HepG2 (cell line): ENCODE measurements around the gene NUBP1. TPM values are rescaled to one million over a fixed set of nuclear protein-coding genes. Genes with fewer than 3 reads are reported as not detected.

Experiments used
- ADNP ChIP-seq: sonication (generic); formaldehyde crosslinking; IDR thresholded peaks from 2 replicates; pipeline ENCODE4 v1.4.0; 2020; ENCODE audit warnings: missing genetic modification reagents
- AGO1 ChIP-seq: fragments of 200-400 bp; formaldehyde crosslinking; IDR thresholded peaks from 2 replicates; pipeline ENCODE4 v1.6.1; 2017; ENCODE audit warnings: mild to moderate bottlenecking, low read depth, low read length, moderate library complexity; ENCODE audit not compliant: poor library complexity, severe bottlenecking
- EZH2 ChIP-seq: conservative IDR thresholded peaks from 2 replicates; pipeline ENCODE4 v1.6.1; 2012; ENCODE audit warnings: mild to moderate bottlenecking, low read depth, low read length, moderate library complexity
- KMT2B ChIP-seq: IDR thresholded peaks from 2 replicates; pipeline ENCODE4 v1.6.1; 2016; ENCODE audit warnings: missing genetic modification reagents, missing compliant biosample characterization
- LCORL ChIP-seq, 2 experiments: fragments of 450-650 bp in 1 of 2; sonication (generic) in 1 of 2; formaldehyde crosslinking in 1 of 2; IDR thresholded peaks; 2 replicates each; pipeline versions ENCODE4 v1.5.0 to v1.6.1; 2017 to 2020; ENCODE audit warnings: antibody characterized with exemption in 1 of 2, missing genetic modification reagents in 1 of 2
- MAZ ChIP-seq, 2 experiments: sonication (generic) in 1 of 2; formaldehyde crosslinking in 1 of 2; IDR thresholded peaks; 2 replicates each; pipeline versions ENCODE4 v1.5.0 to v1.6.1; 2012 to 2020; ENCODE audit warnings: low read depth in 2 of 2, mild to moderate bottlenecking in 2 of 2, borderline replicate concordance in 1 of 2, improper control_type of control experiment in 1 of 2, low read length in 1 of 2, missing genetic modification reagents in 1 of 2, moderate library complexity in 1 of 2
- MXI1 ChIP-seq: IDR thresholded peaks from 3 replicates; pipeline ENCODE4 v1.6.1; 2012; ENCODE audit warnings: low read depth, low read length, inconsistent platforms, borderline replicate concordance
- NPAS2 ChIP-seq: sonication (generic); formaldehyde crosslinking; IDR thresholded peaks from 2 replicates; pipeline ENCODE4 v1.8.0; 2022; ENCODE audit warnings: mild to moderate bottlenecking, missing genetic modification reagents, borderline replicate concordance
- NR2F1 ChIP-seq, 2 experiments: fragments of 450-650 bp in 1 of 2; formaldehyde crosslinking in 1 of 2; IDR thresholded peaks; 2 replicates each; pipeline versions ENCODE4 v1.5.0 to v1.6.1; 2016 to 2020; ENCODE audit warnings: mild to moderate bottlenecking in 1 of 2, missing compliant biosample characterization in 1 of 2, missing genetic modification reagents in 1 of 2, moderate library complexity in 1 of 2
- PHF8 ChIP-seq: sonication (generic); formaldehyde crosslinking; IDR thresholded peaks from 2 replicates; pipeline ENCODE4 v1.5.0; 2020; ENCODE audit warnings: missing genetic modification reagents
- SMC3 ChIP-seq: IDR thresholded peaks from 2 replicates; pipeline ENCODE4 v1.6.1; 2011; ENCODE audit warnings: low read length, improper control_type of control experiment
- SP4 ChIP-seq: sonication (generic); formaldehyde crosslinking; IDR thresholded peaks from 2 replicates; pipeline ENCODE4 v1.8.1; 2023; ENCODE audit warnings: mild to moderate bottlenecking, missing genetic modification reagents
- SUZ12 ChIP-seq: fragments of 150-350 bp; IDR thresholded peaks from 2 replicates; pipeline ENCODE4 v1.6.1; 2014; ENCODE audit warnings: low read depth, low read length
- TCF7L2 ChIP-seq: IDR thresholded peaks from 2 replicates; pipeline ENCODE4 v1.6.1; 2011; ENCODE audit warnings: mild to moderate bottlenecking, low read depth, low read length, moderate library complexity
- U2AF2 ChIP-seq: fragments of 200-400 bp; formaldehyde crosslinking; IDR thresholded peaks from 2 replicates; pipeline ENCODE4 v1.6.1; 2017; ENCODE audit warnings: low read depth, mild to moderate bottlenecking, low read length
- ZBTB42 ChIP-seq: sonication (generic); formaldehyde crosslinking; IDR thresholded peaks from 2 replicates; pipeline ENCODE4 v1.5.0; 2020; ENCODE audit warnings: mild to moderate bottlenecking, missing genetic modification reagents
- ZNF256 ChIP-seq: sonication (generic); formaldehyde crosslinking; conservative IDR thresholded peaks from 2 replicates; pipeline ENCODE4 v1.4.0; 2020; ENCODE audit warnings: missing genetic modification reagents
- ZNF354B ChIP-seq: sonication (generic); formaldehyde crosslinking; IDR thresholded peaks from 2 replicates; pipeline ENCODE4 v1.8.0; 2022; ENCODE audit warnings: mild to moderate bottlenecking, missing genetic modification reagents
- polyA plus RNA-seq, 8 experiments: library from polyadenylated mRNA; depleted of rRNA in 3 of 8; stranded (reverse) in 7 of 8; unstranded in 1 of 8; fragments of >200 nt; fragmentation: Illumina TruSeq in 4 of 8; extraction: Trizol in 4 of 8; gene quantifications; 2 replicates each; pipeline versions ENCODE4 v1.2.1 to v1.2.3, GENCODE V29; 2011 to 2016; ENCODE audit warnings: low read depth in 4 of 8, missing spikeins in 1 of 8, mixed read lengths in 1 of 8; ENCODE audit not compliant: insufficient read depth in 1 of 8
- total RNA-seq, 5 experiments: library from RNA; depleted of rRNA; stranded (reverse); fragments of >200 nt; fragmentation: Illumina TruSeq; extraction: Trizol; gene quantifications; 2 replicates each; pipeline ENCODE4 v1.2.3, GENCODE V29; 2016; ENCODE audit warnings: low read depth in 1 of 5
- TF ChIP-seq, protein P1 (sequence below), 2 experiments: sonication (generic) in 1 of 2; formaldehyde crosslinking in 1 of 2; IDR thresholded peaks; 2 replicates each; pipeline versions ENCODE4 v1.5.1 to v1.6.1; 2011 to 2020; ENCODE audit warnings: borderline replicate concordance in 1 of 2, low read depth in 1 of 2, low read length in 1 of 2, mild to moderate bottlenecking in 1 of 2, missing genetic modification reagents in 1 of 2, moderate library complexity in 1 of 2
- TF ChIP-seq, protein P2 (sequence below): sonication (generic); formaldehyde crosslinking; IDR thresholded peaks from 2 replicates; pipeline ENCODE4 v1.4.0; 2020; ENCODE audit warnings: missing genetic modification reagents
- TF ChIP-seq, protein P3 (sequence below): IDR thresholded peaks from 2 replicates; pipeline ENCODE4 v1.6.1; 2016; ENCODE audit warnings: mild to moderate bottlenecking, missing biosample characterization, missing genetic modification reagents
- TF ChIP-seq, protein P4 (sequence below): IDR thresholded peaks from 2 replicates; pipeline ENCODE4 v1.6.1; 2016; ENCODE audit warnings: low read depth

The NUBP1 gene
- total and polyA plus RNA-seq, 2 of the 13 experiments (the other 11 are each of a cell fraction or from before 2014, with no cell fraction given) = 53.5 to 70.4 TPM

DNA sequence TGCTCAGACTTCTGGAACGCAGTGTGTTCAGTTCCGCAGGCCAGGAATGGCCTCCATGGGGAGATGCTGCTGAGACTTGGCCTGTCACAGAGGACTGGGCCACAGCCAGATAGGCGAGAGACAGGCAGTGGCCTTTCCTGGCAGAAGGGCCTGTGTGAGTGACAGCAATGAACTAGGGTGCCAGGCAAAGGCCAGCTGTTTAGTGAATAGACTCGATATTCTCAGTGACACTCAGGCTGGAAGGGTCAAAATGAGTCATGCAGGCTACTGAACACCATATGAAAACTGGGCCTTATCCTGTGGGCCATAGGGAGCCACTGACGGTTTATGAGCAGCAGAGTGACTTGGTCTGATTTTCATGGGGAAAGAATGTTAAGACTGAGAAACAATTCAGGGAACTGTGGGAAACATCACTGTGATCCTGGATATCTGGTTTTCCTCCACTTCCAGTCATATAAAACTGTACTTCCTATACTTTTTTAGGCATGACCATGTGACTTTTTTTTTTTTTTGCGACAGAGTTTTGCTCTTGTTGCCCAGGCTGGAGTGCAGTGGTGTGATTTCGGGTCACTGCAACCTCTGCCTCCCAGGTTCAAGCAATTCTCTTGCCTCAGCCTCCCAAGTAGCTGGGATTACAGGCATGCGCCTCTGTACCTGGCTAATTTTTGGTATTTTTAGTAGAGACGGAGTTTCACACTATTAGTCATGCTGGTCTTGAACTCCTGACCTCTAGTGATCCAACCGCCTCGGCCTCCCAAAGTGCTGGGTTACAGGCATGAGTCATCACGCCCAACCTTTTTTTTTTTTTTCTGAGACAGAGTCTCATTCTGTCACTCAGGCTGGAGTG lies 5.2 kb upstream of the NUBP1 start (continued):
- TF ChIP-seq, protein P1, sequence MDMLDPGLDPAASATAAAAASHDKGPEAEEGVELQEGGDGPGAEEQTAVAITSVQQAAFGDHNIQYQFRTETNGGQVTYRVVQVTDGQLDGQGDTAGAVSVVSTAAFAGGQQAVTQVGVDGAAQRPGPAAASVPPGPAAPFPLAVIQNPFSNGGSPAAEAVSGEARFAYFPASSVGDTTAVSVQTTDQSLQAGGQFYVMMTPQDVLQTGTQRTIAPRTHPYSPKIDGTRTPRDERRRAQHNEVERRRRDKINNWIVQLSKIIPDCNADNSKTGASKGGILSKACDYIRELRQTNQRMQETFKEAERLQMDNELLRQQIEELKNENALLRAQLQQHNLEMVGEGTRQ (IDR thresholded peaks at IDR 0.05; ENCODE audit: low read depth, low read length) = no peak
- TF ChIP-seq, protein P1 (CRISPR knock-in tag; IDR thresholded peaks at IDR 0.05; ENCODE audit: borderline replicate concordance) = no peak
- peak; percentile 77 to 96 for TF ChIP-seq NR2F1 (CRISPR knock-in tag; IDR thresholded peaks at IDR 0.05)
- no peak; the same call in 1 of the 2 replicates for TF ChIP-seq KMT2B (CRISPR knock-in tag)
- TF ChIP-seq MXI1 = peak; percentile 44; the same call in 1 of the 3 replicates
- TF ChIP-seq, protein P2, sequence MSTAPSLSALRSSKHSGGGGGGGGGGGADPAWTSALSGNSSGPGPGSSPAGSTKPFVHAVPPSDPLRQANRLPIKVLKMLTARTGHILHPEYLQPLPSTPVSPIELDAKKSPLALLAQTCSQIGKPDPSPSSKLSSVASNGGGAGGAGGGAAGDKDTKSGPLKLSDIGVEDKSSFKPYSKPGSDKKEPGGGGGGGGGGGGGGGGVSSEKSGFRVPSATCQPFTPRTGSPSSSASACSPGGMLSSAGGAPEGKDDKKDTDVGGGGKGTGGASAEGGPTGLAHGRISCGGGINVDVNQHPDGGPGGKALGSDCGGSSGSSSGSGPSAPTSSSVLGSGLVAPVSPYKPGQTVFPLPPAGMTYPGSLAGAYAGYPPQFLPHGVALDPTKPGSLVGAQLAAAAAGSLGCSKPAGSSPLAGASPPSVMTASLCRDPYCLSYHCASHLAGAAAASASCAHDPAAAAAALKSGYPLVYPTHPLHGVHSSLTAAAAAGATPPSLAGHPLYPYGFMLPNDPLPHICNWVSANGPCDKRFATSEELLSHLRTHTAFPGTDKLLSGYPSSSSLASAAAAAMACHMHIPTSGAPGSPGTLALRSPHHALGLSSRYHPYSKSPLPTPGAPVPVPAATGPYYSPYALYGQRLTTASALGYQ = no peak; the same call in 1 of the 2 replicates
- no peak for TF ChIP-seq AGO1
- TF ChIP-seq NPAS2 (CRISPR knock-in tag) = no peak
- TF ChIP-seq TCF7L2 = no peak
- no peak for TF ChIP-seq ADNP (CRISPR knock-in tag)
- TF ChIP-seq, protein P3, sequence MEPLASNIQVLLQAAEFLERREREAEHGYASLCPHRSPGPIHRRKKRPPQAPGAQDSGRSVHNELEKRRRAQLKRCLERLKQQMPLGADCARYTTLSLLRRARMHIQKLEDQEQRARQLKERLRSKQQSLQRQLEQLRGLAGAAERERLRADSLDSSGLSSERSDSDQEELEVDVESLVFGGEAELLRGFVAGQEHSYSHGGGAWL (CRISPR knock-in tag) = no peak
- TF ChIP-seq, protein P4, sequence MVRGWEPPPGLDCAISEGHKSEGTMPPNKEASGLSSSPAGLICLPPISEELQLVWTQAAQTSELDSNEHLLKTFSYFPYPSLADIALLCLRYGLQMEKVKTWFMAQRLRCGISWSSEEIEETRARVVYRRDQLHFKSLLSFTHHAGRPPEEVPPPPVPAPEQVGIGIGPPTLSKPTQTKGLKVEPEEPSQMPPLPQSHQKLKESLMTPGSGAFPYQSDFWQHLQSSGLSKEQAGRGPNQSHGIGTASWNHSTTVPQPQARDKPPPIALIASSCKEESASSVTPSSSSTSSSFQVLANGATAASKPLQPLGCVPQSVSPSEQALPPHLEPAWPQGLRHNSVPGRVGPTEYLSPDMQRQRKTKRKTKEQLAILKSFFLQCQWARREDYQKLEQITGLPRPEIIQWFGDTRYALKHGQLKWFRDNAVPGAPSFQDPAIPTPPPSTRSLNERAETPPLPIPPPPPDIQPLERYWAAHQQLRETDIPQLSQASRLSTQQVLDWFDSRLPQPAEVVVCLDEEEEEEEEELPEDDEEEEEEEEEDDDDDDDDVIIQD (CRISPR knock-in tag) = no peak
- no peak for TF ChIP-seq PHF8 (CRISPR knock-in tag)
- TF ChIP-seq SUZ12 = no peak
- TF ChIP-seq LCORL (IDR thresholded peaks at IDR 0.05) = peak; percentile 95; the same call in 1 of the 2 replicates
- peak; percentile 92 for TF ChIP-seq LCORL (CRISPR knock-in tag; IDR thresholded peaks at IDR 0.05)
- TF ChIP-seq SMC3 = no peak; the same call in 1 of the 2 replicates
- no peak for TF ChIP-seq ZNF256 (CRISPR knock-in tag)
- no peak for TF ChIP-seq MAZ (IDR thresholded peaks at IDR 0.05; ENCODE audit: borderline replicate concordance, low read depth, low read length)
- TF ChIP-seq MAZ (CRISPR knock-in tag; IDR thresholded peaks at IDR 0.05; ENCODE audit: low read depth) = no peak
- TF ChIP-seq SP4 = no peak
- 0 out of 2 replicates have a peak, but pooled peaks have one; percentile 35 for TF ChIP-seq ZNF354B (CRISPR knock-in tag)
- no peak for TF ChIP-seq U2AF2
- TF ChIP-seq ZBTB42 (CRISPR knock-in tag) = no peak
- TF ChIP-seq EZH2 = no peak
